DOHH2 (cell line): ENCODE results near the gene ARID5A.

Experiments
- CTCF ChIP-seq: fragments of 200-600 bp; sonication (generic); IDR thresholded peaks from one replicate; pipeline ENCODE4 v1.5.1; 2014; ENCODE audit warnings: antibody characterized with exemption, mild to moderate bottlenecking, low read depth, low read length; ENCODE audit not compliant: poor library complexity, severe bottlenecking
- EZH2phosphoT487 ChIP-seq: fragments of 200-600 bp; sonication (generic); IDR thresholded peaks from 2 replicates; pipeline ENCODE4 v1.6.1; 2017; ENCODE audit warnings: borderline replicate concordance, mild to moderate bottlenecking, antibody characterized with exemption, low read length, moderate library complexity, mixed read lengths

DNA sequence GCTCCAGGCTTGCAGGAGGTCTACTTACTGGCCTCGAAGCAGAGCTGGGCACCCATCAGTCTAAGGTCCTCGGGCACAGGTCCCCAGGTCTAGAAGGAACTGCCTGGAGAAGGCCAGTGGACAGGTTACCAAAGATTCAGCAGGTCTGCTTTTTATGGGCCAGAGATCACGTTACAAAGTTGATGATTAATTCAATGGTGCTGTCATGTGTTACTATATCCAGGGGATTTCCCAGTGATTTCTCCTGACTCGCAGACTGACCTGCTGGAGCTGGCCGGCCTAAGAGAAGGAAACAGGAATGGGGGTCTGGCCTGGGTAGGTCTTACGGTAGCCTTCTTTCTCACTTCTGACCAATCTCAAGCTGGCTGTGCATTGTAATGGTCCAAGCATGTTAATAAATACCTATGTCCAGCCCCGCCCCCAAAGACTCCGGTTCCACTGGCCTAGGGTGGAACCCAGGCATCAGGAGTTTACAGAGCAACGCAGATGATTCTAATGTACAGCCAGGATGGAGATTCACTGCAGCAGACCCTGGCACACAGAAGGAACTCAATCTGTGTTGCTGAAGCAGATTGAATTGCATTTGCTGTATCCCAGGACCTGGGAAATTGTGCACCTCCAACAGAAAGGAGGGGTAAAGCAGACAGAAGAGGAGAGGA is 31.2 kb upstream of the ARID5A start, which contains the start of gene NEURL3:
- TF ChIP-seq CTCF (no peak), EZH2phosphoT487 (no peak)
